Measurements from ENCODE around the gene AFF3.

The AFF3 gene

GRCh38 chr2:100002059-100002458 lies 140.3 kb downstream of the AFF3 start:
- DNase-seq = no peak

GRCh38 chr2:100000915-100001707 lies 141.3 kb downstream of the AFF3 start:
- no peak for DNase-seq

- DNase-seq = no peak
Observed at GRCh38 chr2:99998651-99999320, 143.6 kb downstream of the AFF3 start.

GRCh38 chr2:99989905-99990304 lies 152.5 kb downstream of the AFF3 start:
- no peak for DNase-seq

GRCh38 chr2:99988599-99988998 lies 153.8 kb downstream of the AFF3 start:
- DNase-seq = no peak

- no peak for DNase-seq
Observed at GRCh38 chr2:99987160-99987559, 155.2 kb downstream of the AFF3 start.

- DNase-seq = no peak
Observed at GRCh38 chr2:99984799-99985515, 157.4 kb downstream of the AFF3 start.

GRCh38 chr2:99982744-99983143 lies 159.6 kb downstream of the AFF3 start:
- no peak for DNase-seq

- DNase-seq = no peak
Observed at GRCh38 chr2:99981840-99982239, 160.6 kb downstream of the AFF3 start.

- DNase-seq = no peak
Observed at GRCh38 chr2:99980176-99980575, 162.2 kb downstream of the AFF3 start.

- DNase-seq = no peak
Observed at GRCh38 chr2:99977966-99978365, 164.4 kb downstream of the AFF3 start.

- no peak for DNase-seq
Observed at GRCh38 chr2:99975386-99975785, 167.0 kb downstream of the AFF3 start.

GRCh38 chr2:99974682-99975375 lies 167.6 kb downstream of the AFF3 start:
- DNase-seq = no peak

- no peak for DNase-seq
Observed at GRCh38 chr2:99974275-99974674, 168.1 kb downstream of the AFF3 start.

- no peak for DNase-seq
Observed at GRCh38 chr2:99971326-99971900, 171.0 kb downstream of the AFF3 start.

- DNase-seq = no peak
Observed at GRCh38 chr2:99970292-99970868, 172.0 kb downstream of the AFF3 start.

- DNase-seq = no peak
Observed at GRCh38 chr2:99961196-99961913, 181.0 kb downstream of the AFF3 start.

GRCh38 chr2:99960790-99961189 lies 181.6 kb downstream of the AFF3 start:
- DNase-seq = no peak

GRCh38 chr2:99960291-99960690 lies 182.1 kb downstream of the AFF3 start:
- DNase-seq = no peak

- no peak for DNase-seq
Observed at GRCh38 chr2:99959261-99960014, 183.0 kb downstream of the AFF3 start.
